KBM-7 (cell line): ENCODE results near the gene CREBBP.

Source experiments
- DNase-seq: peaks from one replicate; pipeline ENCODE4 v3.0.0-alpha.2; 2015
- in situ Hi-C: fragments of 300-500 bp; cut with MboI; formaldehyde crosslinking; loops from 2 replicates; pipeline ENCODE4 v1.14.3; 2020; ENCODE audit warnings: low sequenced_read_pairs, low pct_unique_long_range_greater_than_20kb, mixed read lengths

CREBBP gene

GRCh38 chr16:3781421-3781820, 99.1 kb downstream of the CREBBP start:
- in situ Hi-C loops: no loop called here
- no peak for DNase-seq

- DNase-seq: peak; percentile 61
- in situ Hi-C loops: no loop called here
Measured at GRCh38 chr16:3780570-3780969, 99.9 kb downstream of the CREBBP start.

GRCh38 chr16:3776316-3776715, 104.2 kb downstream of the CREBBP start:
- DNase-seq: no peak
- in situ Hi-C loops: no loop called here

DNA sequence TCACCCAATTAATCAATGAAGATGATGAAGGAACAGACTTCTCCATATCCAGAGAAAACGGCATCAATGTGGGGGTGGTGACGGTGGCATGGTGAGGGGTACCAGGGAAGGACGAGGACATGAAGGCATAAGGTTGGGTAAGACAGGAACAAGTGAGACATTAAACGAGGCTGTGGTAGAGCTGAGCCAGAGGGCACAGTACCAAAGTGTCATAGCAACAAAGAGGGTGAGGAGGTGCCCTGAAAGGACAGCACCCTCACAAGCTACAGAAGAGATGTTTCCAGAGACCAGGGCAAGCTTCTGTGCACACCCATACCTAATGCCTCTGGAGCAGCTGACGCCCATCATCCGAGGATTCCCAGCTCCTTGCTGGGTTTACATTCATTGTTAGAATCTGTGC, 105.7 kb downstream of the CREBBP start:
- in situ Hi-C loops: no loop called here
- DNase-seq: no peak

DNA sequence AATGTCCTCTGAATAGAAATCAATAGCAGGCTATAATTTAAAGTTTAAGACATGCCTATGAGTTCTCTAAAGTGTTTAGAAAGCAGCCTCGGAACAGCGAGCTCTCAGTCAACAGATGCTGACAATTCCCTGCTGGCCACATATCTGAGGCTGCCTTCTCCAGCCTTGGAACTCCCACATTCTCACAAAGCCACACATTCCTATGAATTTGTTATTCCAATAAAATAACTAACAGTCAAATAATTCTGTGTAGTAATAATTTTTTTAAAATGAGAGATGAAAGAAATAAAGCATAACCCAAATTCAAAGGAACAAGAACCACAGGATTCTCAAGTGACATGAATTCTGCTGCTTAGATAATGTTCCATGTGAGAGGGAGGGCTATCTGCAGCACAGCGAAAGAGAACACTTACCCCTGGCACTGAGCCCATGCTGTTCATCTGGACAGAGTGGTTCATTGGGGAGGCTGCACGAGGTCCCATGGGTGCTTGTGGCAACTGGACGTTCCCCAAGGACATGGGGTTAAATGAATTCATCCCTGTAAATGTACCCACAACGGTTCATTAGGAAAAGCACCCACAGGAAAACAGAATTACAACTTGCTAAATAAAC, 106.3 kb downstream of the CREBBP start:
- DNase-seq: no peak
- in situ Hi-C loops: no loop called here

DNA sequence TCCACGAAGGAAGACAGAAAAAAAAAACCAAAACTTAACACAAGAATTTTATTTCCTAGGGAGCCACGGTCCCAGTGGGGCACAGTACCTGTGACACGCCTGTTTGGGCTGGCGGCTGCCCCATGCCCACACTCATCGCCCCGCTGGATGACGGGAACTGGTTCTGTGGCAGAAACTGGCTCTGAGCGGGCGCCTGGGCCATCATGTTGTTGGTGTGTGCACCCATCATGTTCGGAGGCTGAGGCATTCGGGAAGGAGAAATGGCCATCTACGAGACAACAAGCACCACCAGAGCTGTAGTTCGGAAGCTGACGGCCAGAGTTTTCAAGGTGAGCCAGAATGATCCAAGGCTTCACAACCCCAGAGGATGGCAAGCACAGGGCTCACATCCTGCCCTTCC, 106.8 kb downstream of the CREBBP start:
- DNase-seq: no peak

GRCh38 chr16:3771513-3771912, 109.0 kb downstream of the CREBBP start:
- in situ Hi-C loops: no loop called here
- no peak for DNase-seq

More for the DNA sequence above, 106.8 kb downstream of the CREBBP start:
- in situ Hi-C loops: no loop called here

- in situ Hi-C loops: no loop called here
- no peak for DNase-seq
Measured at GRCh38 chr16:3770530-3770929, 110.0 kb downstream of the CREBBP start.

- DNase-seq: no peak
- in situ Hi-C loops: no loop called here
Measured at GRCh38 chr16:3769942-3770341, 110.6 kb downstream of the CREBBP start.

- DNase-seq: no peak
- in situ Hi-C loops: no loop called here
Measured at GRCh38 chr16:3769013-3769412, 111.5 kb downstream of the CREBBP start.

DNA sequence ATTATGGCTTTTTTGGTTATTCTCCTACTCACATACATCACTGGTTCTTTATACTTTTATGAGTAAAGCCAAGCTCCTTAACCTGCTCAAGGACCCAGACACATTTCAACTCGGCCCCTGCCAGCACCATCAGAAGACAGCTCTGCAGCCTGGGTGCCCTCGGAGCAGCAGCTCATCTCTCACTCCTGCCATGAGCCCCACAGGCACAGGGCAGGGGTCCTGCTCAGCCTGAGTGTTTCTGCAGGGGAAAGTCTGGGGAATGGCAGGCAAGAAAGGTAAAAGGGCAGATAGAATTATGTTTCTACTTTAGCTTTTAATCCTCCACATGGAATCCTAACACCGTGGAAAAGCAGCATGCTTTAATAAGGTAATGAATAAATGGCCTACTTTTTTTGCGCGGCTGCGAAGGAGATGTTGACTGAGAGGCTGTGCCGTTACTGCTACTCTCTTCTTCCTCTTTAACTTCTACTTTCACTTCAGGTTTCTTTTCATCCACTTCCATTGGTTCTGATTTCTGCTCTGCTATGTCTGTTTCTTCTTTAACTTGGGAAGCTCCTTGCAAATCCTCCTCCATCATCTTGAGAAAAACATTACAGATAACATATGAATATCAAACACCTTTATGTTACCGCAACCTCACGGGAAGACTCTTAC, 113.1 kb downstream of the CREBBP start:
- no peak for DNase-seq
- in situ Hi-C loops: no loop called here

- in situ Hi-C loops: no loop called here
- no peak for DNase-seq
Measured at GRCh38 chr16:3766177-3766576, 114.3 kb downstream of the CREBBP start.

- no peak for DNase-seq
- in situ Hi-C loops: no loop called here
Measured at GRCh38 chr16:3764409-3764808, 116.1 kb downstream of the CREBBP start.

GRCh38 chr16:3762107-3762750, 118.3 kb downstream of the CREBBP start:
- in situ Hi-C loops: no loop called here
- DNase-seq: no peak

DNA sequence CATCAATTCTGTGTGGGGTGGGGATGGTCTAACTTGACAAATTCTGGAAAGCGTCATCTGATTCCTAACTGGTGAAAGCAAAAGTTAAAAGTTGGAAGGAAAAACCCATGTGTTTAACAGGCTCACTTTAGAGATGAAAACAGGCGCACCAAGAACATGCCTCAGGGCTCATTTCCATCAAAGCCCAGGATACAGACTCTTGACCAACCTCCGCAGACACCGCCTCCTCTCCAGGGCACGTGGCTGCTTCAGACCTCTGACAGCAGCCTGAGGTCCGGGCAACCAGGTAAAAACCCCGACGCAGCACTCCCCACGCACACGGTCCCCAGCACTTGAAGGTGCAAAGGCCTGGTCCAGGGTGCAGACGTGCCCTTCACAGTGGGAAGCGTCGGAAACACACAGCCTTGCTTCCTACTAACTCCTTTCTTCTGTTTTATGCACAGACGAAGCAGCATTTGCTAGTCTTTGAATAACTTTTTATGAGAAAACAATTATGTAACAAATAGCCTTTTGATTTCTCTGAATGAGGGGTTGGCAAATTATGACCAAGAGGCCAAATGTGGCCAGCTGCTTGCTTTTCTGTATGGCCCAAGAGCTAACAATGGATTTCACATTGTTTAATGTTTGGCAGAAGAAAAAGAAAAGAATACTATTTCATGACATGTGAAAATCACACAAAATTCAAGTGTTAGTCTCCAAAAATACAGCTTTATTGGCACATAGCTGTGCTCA, 119.0 kb downstream of the CREBBP start:
- DNase-seq: no peak
- in situ Hi-C loops: no loop called here

- in situ Hi-C loops: no loop called here
- DNase-seq: no peak
Measured at GRCh38 chr16:3760518-3760917, 120.0 kb downstream of the CREBBP start.

GRCh38 chr16:3759736-3760135, 120.8 kb downstream of the CREBBP start:
- DNase-seq: no peak
- in situ Hi-C loops: no loop called here

DNA sequence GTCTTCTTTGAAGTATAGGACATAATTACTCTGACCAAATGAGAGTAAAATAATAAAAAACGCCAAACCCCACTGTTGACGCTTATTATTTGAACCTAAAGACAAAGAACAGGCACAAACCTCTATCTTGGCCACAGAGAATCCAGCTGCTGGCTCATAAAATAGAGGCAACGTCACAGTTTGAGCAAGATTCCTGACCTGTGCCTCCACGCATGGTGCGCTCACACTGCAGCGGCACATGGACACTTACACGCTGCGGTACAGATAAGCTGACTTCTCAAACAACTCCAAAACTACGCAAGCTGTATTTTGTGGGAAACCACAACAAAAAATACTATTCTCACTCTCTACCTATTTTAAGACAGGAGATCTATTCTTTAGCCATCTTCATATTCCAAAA, 124.4 kb downstream of the CREBBP start:
- in situ Hi-C loops: no loop called here
- no peak for DNase-seq

DNA sequence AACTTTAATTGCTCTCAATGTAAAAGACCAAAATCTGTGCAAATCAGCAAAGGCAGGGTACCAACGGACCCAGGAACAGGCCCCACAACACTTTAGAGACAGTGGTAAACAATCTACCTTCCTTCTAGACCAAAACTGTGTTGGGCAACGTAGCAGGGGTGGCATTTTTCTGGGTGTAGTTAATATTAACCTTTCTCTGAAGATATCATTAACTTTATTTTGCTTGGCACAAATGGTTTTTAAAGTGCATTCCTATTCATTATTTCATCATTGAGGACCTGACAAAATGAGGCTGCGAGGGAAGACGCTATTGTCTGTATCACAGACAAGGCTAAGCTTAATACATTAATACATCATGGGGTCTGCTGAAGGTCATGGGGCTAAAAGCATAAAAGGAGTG, 125.3 kb downstream of the CREBBP start:
- in situ Hi-C loops: no loop called here
- DNase-seq: no peak

DNA sequence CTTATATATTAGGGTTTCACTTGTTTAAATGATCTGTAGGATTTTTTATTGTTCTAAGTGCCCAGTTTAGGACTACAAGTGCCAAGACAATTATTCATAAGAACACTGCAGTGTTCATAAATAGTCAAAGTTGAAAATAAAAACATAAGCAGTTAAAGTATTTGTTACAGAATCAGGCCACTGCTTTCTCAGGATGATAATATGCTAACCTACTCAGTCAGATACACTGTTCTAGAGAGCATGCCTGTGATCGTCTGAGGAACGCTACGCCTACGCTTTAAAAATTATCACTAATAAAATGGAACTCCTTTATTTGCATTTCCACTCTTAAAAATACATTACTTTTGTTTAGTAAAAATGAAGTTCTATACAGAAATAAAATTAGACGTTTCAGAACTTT, 125.7 kb downstream of the CREBBP start:
- no peak for DNase-seq
- in situ Hi-C loops: no loop called here
